GM21528 (cell line): ENCODE measurements around the gene TNFRSF8.

Source experiments
- ATAC-seq: cut with Tn5 transposase; IDR thresholded peaks from one replicate; pipeline ENCODE4 v1.9.1; 2021; ENCODE audit warnings: mild to moderate bottlenecking, moderate library complexity; ENCODE audit not compliant: unreplicated experiment, low FRiP score

TNFRSF8 gene

GRCh38 chr1:12169442-12170135 is 106.5 kb downstream of the TNFRSF8 start:
- ATAC-seq: no peak

GRCh38 chr1:12170263-12170671 is 107.2 kb downstream of the TNFRSF8 start:
- ATAC-seq: no peak

GRCh38 chr1:12171206-12172041 is 108.3 kb downstream of the TNFRSF8 start:
- ATAC-seq: no peak

GRCh38 chr1:12172042-12172851 is 109.1 kb downstream of the TNFRSF8 start:
- ATAC-seq: no peak

GRCh38 chr1:12173041-12173509 is 110.0 kb downstream of the TNFRSF8 start:
- ATAC-seq: no peak

GRCh38 chr1:12173631-12174121 is 110.6 kb downstream of the TNFRSF8 start:
- no peak for ATAC-seq

GRCh38 chr1:12174924-12175810 is 112.1 kb downstream of the TNFRSF8 start:
- ATAC-seq: no peak

- no peak for ATAC-seq
These were observed 113.4 kb downstream of the TNFRSF8 start for GRCh38 chr1:12176298-12177118.

- no peak for ATAC-seq
These were observed 114.3 kb downstream of the TNFRSF8 start for GRCh38 chr1:12177156-12177998.

GRCh38 chr1:12177999-12178441 is 114.9 kb downstream of the TNFRSF8 start:
- ATAC-seq: no peak

GRCh38 chr1:12178511-12178910 is 115.4 kb downstream of the TNFRSF8 start:
- no peak for ATAC-seq

GRCh38 chr1:12179111-12179519 is 116.0 kb downstream of the TNFRSF8 start:
- ATAC-seq: no peak

- ATAC-seq: no peak
These were observed 116.6 kb downstream of the TNFRSF8 start for GRCh38 chr1:12179676-12180075.

- no peak for ATAC-seq
These were observed 117.2 kb downstream of the TNFRSF8 start for GRCh38 chr1:12180315-12180714.

- no peak for ATAC-seq
These were observed 117.8 kb downstream of the TNFRSF8 start for GRCh38 chr1:12180903-12181302.

GRCh38 chr1:12181568-12181967 is 118.5 kb downstream of the TNFRSF8 start:
- ATAC-seq: no peak

GRCh38 chr1:12182410-12182984 is 119.4 kb downstream of the TNFRSF8 start:
- ATAC-seq: no peak
